Stomach (tissue), 9 donors: Measurements from ENCODE around the gene CRYZ. TPM values are rescaled to one million over a fixed set of nuclear protein-coding genes. Genes with fewer than 3 reads are reported as not detected.

ENCODE experiments used
- DNase-seq, 2 donors: peaks; one replicate each; pipeline versions ENCODE4 v3.0.0 to v3.0.0-alpha.2; 2013 to 2019
- H3K27ac ChIP-seq, 5 donors: fragments of 200-600 bp in 4 of 5; sonication (generic) in 4 of 5; one replicate each; pipeline ENCODE4 v1.5.1; 2013 to 2019; ENCODE audit warnings: mild to moderate bottlenecking in 1 of 5, moderate library complexity in 1 of 5
- H3K27me3 ChIP-seq, 3 donors: fragments of 200-600 bp; sonication (generic); one replicate each; pipeline ENCODE4 v1.5.1; 2017 to 2019; ENCODE audit warnings: mixed run types in 1 of 3
- H3K36me3 ChIP-seq, 4 donors: fragments of 200-600 bp; sonication (generic); 1 replicate in 3 of 4; 2 replicates in 1 of 4; pipeline ENCODE4 v1.5.1; 2016 to 2019
- H3K4me1 ChIP-seq, 4 donors: fragments of 200-600 bp; sonication (generic); one replicate each; pipeline ENCODE4 v1.5.1; 2016 to 2019
- H3K4me3 ChIP-seq, 4 donors: fragments of 200-600 bp; sonication (generic) in 3 of 4; one replicate each; pipeline ENCODE4 v1.5.1; 2016 to 2019; ENCODE audit warnings: mild to moderate bottlenecking in 1 of 4
- H3K9me3 ChIP-seq, 4 donors: fragments of 200-600 bp; sonication (generic); one replicate each; pipeline ENCODE4 v1.5.1; 2016 to 2019
- EP300 ChIP-seq: sonication (generic); formaldehyde crosslinking; IDR thresholded peaks from one replicate; pipeline ENCODE4 v1.6.1; 2017; ENCODE audit warnings: antibody characterized with exemption
- POLR2A ChIP-seq, 4 donors: fragments of 450-650 bp; IDR thresholded peaks; one replicate each; pipeline ENCODE4 v1.6.1; 2016; ENCODE audit warnings: antibody characterized with exemption in 4 of 4, control low read depth in 2 of 4, mild to moderate bottlenecking in 1 of 4, moderate library complexity in 1 of 4
- POLR2AphosphoS5 ChIP-seq, 3 donors: sonication (generic); formaldehyde crosslinking; IDR thresholded peaks; one replicate each; pipeline ENCODE4 v1.6.1; 2016; ENCODE audit warnings: antibody characterized with exemption in 3 of 3
- WGBS, 5 donors: extraction: QIAGEN DNeasy Blood & Tissue Kit in 3 of 5; methylation state at CpG; one replicate each; pipeline versions ENCODE4 v1.1.5 to v1.1.7; 2013 to 2018; 5-methylcytosine and 5-hydroxymethylcytosine counted together
- intact Hi-C: fragments of 100-400 bp; cut with DNase I; formaldehyde crosslinking; loops from one replicate; pipeline ENCODE4 v1.15.1; 2023; ENCODE audit warnings: low total_unique reads
- polyA plus RNA-seq, 3 donors: library from polyadenylated mRNA; stranded (reverse); fragments of 200-250 nt; gene quantifications; one replicate each; pipeline ENCODE4 v1.2.3, GENCODE V29; 2013
- total RNA-seq, 5 donors: library from RNA; depleted of rRNA; stranded (reverse); fragments of >200 nt; gene quantifications; one replicate each; pipeline versions ENCODE4 v1.1.0 to v1.2.3, GENCODE V29; 2014 to 2016
- TF ChIP-seq, protein P1 (sequence below), 7 experiments: fragments of 450-650 bp in 4 of 7; fragments of 200-600 bp in 3 of 7; sonication (generic) in 3 of 7; IDR thresholded peaks; one replicate each; pipeline ENCODE4 v1.5.1; 2016 to 2019; ENCODE audit warnings: antibody characterized with exemption in 7 of 7, control low read depth in 2 of 7, mild to moderate bottlenecking in 1 of 7
- donor health status: healthy with polysubstance abuse.
- donor health status: Bipolar disorder and iron deficiency.
- donor health status: healthy.

Gene CRYZ
- total and polyA plus RNA-seq, 8 donors: 14.2 to 74.5 (median 35.0) TPM

DNA sequence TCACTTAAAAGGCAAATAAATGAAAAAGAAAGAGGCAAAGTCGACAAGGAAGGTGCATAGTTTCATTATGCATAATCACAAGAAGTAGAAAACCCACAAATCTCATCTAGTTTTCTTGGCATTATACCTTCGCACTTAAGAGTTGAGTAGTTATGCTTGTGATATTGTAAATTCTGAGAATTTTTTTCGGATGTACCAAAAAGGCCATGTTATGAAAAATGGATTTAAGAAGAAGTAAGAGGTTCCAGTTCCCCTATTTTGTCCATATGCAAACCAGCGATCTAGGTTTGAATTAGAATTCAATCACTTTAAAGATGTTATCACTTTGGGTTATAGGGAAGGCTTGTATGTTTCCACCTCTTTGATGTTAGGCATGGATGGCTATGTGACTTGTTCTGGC lies 51.4 kb downstream of the CRYZ start:
- H3K36me3 ChIP-seq: no peaks in the 10 kb centered on the region
- DNase-seq: no peak
- TF ChIP-seq POLR2A (IDR thresholded peaks at IDR 0.05) (no peak), EP300 (no peak), POLR2AphosphoS5 (IDR thresholded peaks at IDR 0.05) (no peak)
- TF ChIP-seq, protein P1, sequence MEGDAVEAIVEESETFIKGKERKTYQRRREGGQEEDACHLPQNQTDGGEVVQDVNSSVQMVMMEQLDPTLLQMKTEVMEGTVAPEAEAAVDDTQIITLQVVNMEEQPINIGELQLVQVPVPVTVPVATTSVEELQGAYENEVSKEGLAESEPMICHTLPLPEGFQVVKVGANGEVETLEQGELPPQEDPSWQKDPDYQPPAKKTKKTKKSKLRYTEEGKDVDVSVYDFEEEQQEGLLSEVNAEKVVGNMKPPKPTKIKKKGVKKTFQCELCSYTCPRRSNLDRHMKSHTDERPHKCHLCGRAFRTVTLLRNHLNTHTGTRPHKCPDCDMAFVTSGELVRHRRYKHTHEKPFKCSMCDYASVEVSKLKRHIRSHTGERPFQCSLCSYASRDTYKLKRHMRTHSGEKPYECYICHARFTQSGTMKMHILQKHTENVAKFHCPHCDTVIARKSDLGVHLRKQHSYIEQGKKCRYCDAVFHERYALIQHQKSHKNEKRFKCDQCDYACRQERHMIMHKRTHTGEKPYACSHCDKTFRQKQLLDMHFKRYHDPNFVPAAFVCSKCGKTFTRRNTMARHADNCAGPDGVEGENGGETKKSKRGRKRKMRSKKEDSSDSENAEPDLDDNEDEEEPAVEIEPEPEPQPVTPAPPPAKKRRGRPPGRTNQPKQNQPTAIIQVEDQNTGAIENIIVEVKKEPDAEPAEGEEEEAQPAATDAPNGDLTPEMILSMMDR (IDR thresholded peaks at IDR 0.05): no peak
- WGBS, 5 donors: 76 to 82% (median 80%) methylated on average over 4 of the region's 4 CpGs
- no peaks in the 10 kb centered on the region for H3K9me3 ChIP-seq
- intact Hi-C loops: no loop called here
- H3K27ac ChIP-seq: no peak overlapping the region
- H3K4me3 ChIP-seq: no peak overlapping the region
- no peaks in the 10 kb centered on the region for H3K27me3 ChIP-seq
- no peaks in the 10 kb centered on the region for H3K4me1 ChIP-seq

DNA sequence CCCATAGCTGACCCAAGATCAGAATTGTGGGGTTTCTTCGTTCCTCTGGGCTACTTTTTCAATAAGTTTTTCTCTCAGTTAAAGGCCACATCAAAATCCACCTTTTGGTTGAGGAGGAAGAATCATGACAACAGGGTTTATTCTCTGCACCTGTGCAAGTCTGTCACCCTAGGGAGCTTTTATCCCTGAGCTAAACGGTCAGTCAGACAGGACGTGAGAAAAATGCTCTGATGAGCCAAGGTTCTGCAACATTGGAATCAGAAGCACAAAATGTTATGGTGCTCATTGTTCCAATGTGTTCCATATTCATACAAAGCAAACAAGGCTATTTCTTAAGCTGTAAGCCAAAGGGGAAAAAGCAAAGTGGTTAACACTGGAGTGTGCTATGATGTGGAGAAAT lies 51.8 kb downstream of the CRYZ start:
- intact Hi-C loops: no loop called here
- H3K27ac ChIP-seq: no peak overlapping the region
- 53 to 73% (median 59%) methylated on average over 3 of the region's 3 CpGs for WGBS, 5 donors
- H3K9me3 ChIP-seq: no peaks in the 10 kb centered on the region
- H3K4me1 ChIP-seq: no peaks in the 10 kb centered on the region
- H3K27me3 ChIP-seq: no peaks in the 10 kb centered on the region
- DNase-seq: no peak
- TF ChIP-seq, protein P1 (IDR thresholded peaks at IDR 0.05): no peak
- no peak for TF ChIP-seq EP300
- H3K4me3 ChIP-seq: no peak overlapping the region
- no peaks in the 10 kb centered on the region for H3K36me3 ChIP-seq

DNA sequence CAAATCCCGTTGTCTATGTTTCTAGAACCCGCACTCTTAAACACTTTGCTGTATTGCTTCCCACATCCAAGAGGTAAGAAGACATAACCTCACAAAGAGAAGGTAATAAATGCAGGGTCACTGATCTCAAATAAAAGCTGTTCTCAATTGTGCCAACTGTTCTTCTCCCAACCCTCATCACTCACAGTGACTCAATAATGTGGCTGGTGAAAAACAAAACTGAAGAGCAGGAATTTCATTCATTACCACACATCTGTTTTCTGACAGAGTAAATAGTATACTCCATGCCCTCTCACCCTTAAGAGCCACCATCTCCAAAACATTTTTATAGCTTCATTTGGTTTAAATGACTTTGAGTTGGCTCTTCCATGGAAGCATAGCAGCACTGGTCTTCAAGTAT lies 53.0 kb downstream of the CRYZ start:
- no peak overlapping the region for H3K4me3 ChIP-seq
- no peaks in the 10 kb centered on the region for H3K36me3 ChIP-seq
- intact Hi-C loops: no loop called here
- H3K27ac ChIP-seq: no peak overlapping the region
- H3K9me3 ChIP-seq: no peaks in the 10 kb centered on the region
- 84 to 95% (median 90%) methylated on average over 2 of the region's 2 CpGs for WGBS, 5 donors
- no peak for DNase-seq
- peaks cover 0 to 4% (median under 1%) of the 10 kb centered on the region in 3 donors for H3K27me3 ChIP-seq
- TF ChIP-seq POLR2AphosphoS5 (IDR thresholded peaks at IDR 0.05): no peak
- no peak for TF ChIP-seq POLR2A (IDR thresholded peaks at IDR 0.05)
- TF ChIP-seq, protein P1 (IDR thresholded peaks at IDR 0.05): no peak
- H3K4me1 ChIP-seq: no peaks in the 10 kb centered on the region

DNA sequence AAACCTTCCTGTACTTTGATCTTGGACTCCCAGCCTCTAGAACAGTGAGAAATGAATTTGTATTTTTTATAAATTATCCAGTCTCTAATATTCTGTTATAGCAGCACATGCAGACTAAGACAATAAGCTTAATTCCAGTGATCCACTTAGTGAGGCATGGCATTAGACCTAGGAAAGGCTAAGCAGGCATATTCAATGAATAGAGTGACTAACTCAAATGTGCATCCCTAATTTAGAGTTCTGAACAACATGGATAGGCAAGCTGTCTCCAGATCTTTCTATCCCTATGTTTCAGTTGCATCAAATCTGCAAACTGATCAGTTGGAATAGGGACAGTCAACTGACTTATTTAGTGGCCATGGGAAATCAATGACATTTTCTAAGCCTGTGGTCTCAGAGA lies 54.9 kb downstream of the CRYZ start:
- intact Hi-C loops: no loop called here
- no peaks in the 10 kb centered on the region for H3K36me3 ChIP-seq
- no peaks in the 10 kb centered on the region for H3K9me3 ChIP-seq
- peaks cover 0 to 17% (median 12%) of the 10 kb centered on the region in 3 donors for H3K27me3 ChIP-seq
- no peak overlapping the region for H3K4me3 ChIP-seq
- no peak overlapping the region for H3K27ac ChIP-seq
- TF ChIP-seq, protein P1 (IDR thresholded peaks at IDR 0.05): no peak
- TF ChIP-seq POLR2A (IDR thresholded peaks at IDR 0.05) (no peak), EP300 (no peak), POLR2AphosphoS5 (IDR thresholded peaks at IDR 0.05) (no peak)
- peaks cover 6 to 11% (median 9%) of the 10 kb centered on the region in 4 donors for H3K4me1 ChIP-seq
- DNase-seq: no peak
